ENCODE results near the gene PBX1. TPM values are rescaled to one million over a fixed set of nuclear protein-coding genes. Genes with fewer than 3 reads are reported as not detected.
"Not testable (repeated sequence)": the region's sequence is repeated elsewhere in the genome, so short reads cannot be mapped to it uniquely, and the experiment has no call there.

Gene PBX1
- total RNA-seq, 3 donors from 2014 or later (not counting 1 experiment from before 2014, with no cell fraction given), result 0.54 to 3.5 (median 1.4) TPM

- no peak overlapping the region for H3K4me3 ChIP-seq (ENCODE audit: low read length)
- no peaks in the 10 kb centered on the region for H3K27me3 ChIP-seq (ENCODE audit: control insufficient read depth, insufficient read depth, low read length)
- H3K36me3 ChIP-seq (ENCODE audit: control insufficient read depth, insufficient read depth, low read length), result no peaks in the 10 kb centered on the region
- DNase-seq (no peak), ATAC-seq (no peak)
- Mint-ChIP-seq H3K27me3 (ENCODE audit: low read depth in 2 of 2) (peaks cover 8 to 17% of the 10 kb centered on the region in 2 donors), H3K4me3 (no peak overlapping the region), H3K27ac (no peak overlapping the region), H3K36me3 (no peaks in the 10 kb centered on the region), H3K4me1 (no peaks in the 10 kb centered on the region), H3K9me3 (no peaks in the 10 kb centered on the region)
- TF ChIP-seq CTCF (IDR thresholded peaks at IDR 0.05), result no peak
- H3K4me1 ChIP-seq (ENCODE audit: control insufficient read depth, insufficient read depth, low read length), result no peaks in the 10 kb centered on the region
- intact Hi-C loops (cut with micrococcal nuclease), result no loop called here
- H3K9me3 ChIP-seq (ENCODE audit: control insufficient read depth, insufficient read depth, low read length), result no peaks in the 10 kb centered on the region
- no peak overlapping the region for H3K27ac ChIP-seq (ENCODE audit: low read length)
- 79% methylated on average over 4 of the region's 5 CpGs for WGBS (ENCODE audit: insufficient coverage)
Measured at GRCh38 chr1:164601399-164602100, 42.6 kb downstream of the PBX1 start.

- Histone ChIP-seq H3K4me1 (ENCODE audit: control insufficient read depth, insufficient read depth, low read length) (no peaks in the 10 kb centered on the region), H3K36me3 (ENCODE audit: control insufficient read depth, insufficient read depth, low read length) (no peaks in the 10 kb centered on the region), H3K27ac (ENCODE audit: low read length) (no peak overlapping the region), H3K27me3 (ENCODE audit: control insufficient read depth, insufficient read depth, low read length) (no peaks in the 10 kb centered on the region), H3K9me3 (ENCODE audit: control insufficient read depth, insufficient read depth, low read length) (no peaks in the 10 kb centered on the region), H3K4me3 (ENCODE audit: low read length) (no peak overlapping the region)
- Mint-ChIP-seq H3K36me3 (no peaks in the 10 kb centered on the region), H3K27ac (no peak overlapping the region), H3K9me3 (no peaks in the 10 kb centered on the region), H3K4me1 (no peaks in the 10 kb centered on the region), H3K27me3 (ENCODE audit: low read depth in 2 of 2) (peaks cover 11 to 17% of the 10 kb centered on the region in 2 donors), H3K4me3 (no peak overlapping the region)
- no peak for TF ChIP-seq CTCF (IDR thresholded peaks at IDR 0.05)
- DNase-seq (no peak), ATAC-seq (no peak)
- 83% methylated on average over 4 of the region's 4 CpGs for WGBS (ENCODE audit: insufficient coverage)
- intact Hi-C loops (cut with micrococcal nuclease), result no loop called here
Measured at GRCh38 chr1:164602101-164602422, 43.1 kb downstream of the PBX1 start.

- 33% methylated on average over 10 of the region's 10 CpGs for WGBS (ENCODE audit: insufficient coverage)
- Histone ChIP-seq H3K27ac (ENCODE audit: low read length) (no peak overlapping the region), H3K27me3 (ENCODE audit: control insufficient read depth, insufficient read depth, low read length) (no peaks in the 10 kb centered on the region), H3K4me1 (ENCODE audit: control insufficient read depth, insufficient read depth, low read length) (no peaks in the 10 kb centered on the region), H3K4me3 (ENCODE audit: low read length) (no peak overlapping the region), H3K9me3 (ENCODE audit: control insufficient read depth, insufficient read depth, low read length) (no peaks in the 10 kb centered on the region), H3K36me3 (ENCODE audit: control insufficient read depth, insufficient read depth, low read length) (no peaks in the 10 kb centered on the region)
- H3K9me3 Mint-ChIP-seq, result no peaks in the 10 kb centered on the region
- H3K27ac Mint-ChIP-seq, result no peak overlapping the region
- no peak for ATAC-seq
- no peak for TF ChIP-seq CTCF (IDR thresholded peaks at IDR 0.05)
- H3K4me3 Mint-ChIP-seq, result no peak overlapping the region
- peaks cover 15 to 17% of the 10 kb centered on the region in 2 donors for H3K27me3 Mint-ChIP-seq (ENCODE audit: low read depth in 2 of 2)
- no peaks in the 10 kb centered on the region for H3K4me1 Mint-ChIP-seq
- no peaks in the 10 kb centered on the region for H3K36me3 Mint-ChIP-seq
- intact Hi-C loops (cut with micrococcal nuclease), result no loop called here
- DNase-seq, result no peak
Measured at GRCh38 chr1:164602480-164603093, 43.6 kb downstream of the PBX1 start.

GRCh38 chr1:164603805-164604204 lies 44.8 kb downstream of the PBX1 start:
- H3K27me3 ChIP-seq (ENCODE audit: control insufficient read depth, insufficient read depth, low read length); H3K27ac ChIP-seq (ENCODE audit: low read length); ATAC-seq; H3K9me3 ChIP-seq (ENCODE audit: control insufficient read depth, insufficient read depth, low read length); H3K9me3 Mint-ChIP-seq; H3K4me3 Mint-ChIP-seq; DNase-seq; H3K27ac Mint-ChIP-seq; intact Hi-C loops (cut with micrococcal nuclease); H3K4me3 ChIP-seq (ENCODE audit: low read length); H3K4me1 ChIP-seq (ENCODE audit: control insufficient read depth, insufficient read depth, low read length); H3K36me3 ChIP-seq (ENCODE audit: control insufficient read depth, insufficient read depth, low read length); H3K4me1 Mint-ChIP-seq; H3K36me3 Mint-ChIP-seq: not testable (repeated sequence)
- 88% methylated on average over 4 of the region's 4 CpGs for WGBS (ENCODE audit: insufficient coverage)
- peaks cover 11 to 15% of the 10 kb centered on the region in 2 donors for H3K27me3 Mint-ChIP-seq (ENCODE audit: low read depth in 2 of 2)
